ENCODE results near the gene RAP1GAP2.

- no peak for TF ChIP-seq NR3C1 (CRISPR knock-in tag; conservative IDR thresholded peaks at IDR 0.05; ENCODE audit: low read depth)
- 0 out of 2 replicates have a peak, but pooled peaks have one; percentile 6 for TF ChIP-seq USF2 (CRISPR knock-in tag; IDR thresholded peaks at IDR 0.05)
- no peak for TF ChIP-seq OVOL2 (CRISPR knock-in tag; IDR thresholded peaks at IDR 0.05; ENCODE audit: borderline replicate concordance)
- no peak for TF ChIP-seq GTF2I (CRISPR knock-in tag; conservative IDR thresholded peaks at IDR 0.05)
- peak; percentile 81 for TF ChIP-seq CTCF (IDR thresholded peaks at IDR 0.05)
- TF ChIP-seq E2F4 (CRISPR knock-in tag; IDR thresholded peaks at IDR 0.05; ENCODE audit: borderline replicate concordance, low read depth), result no peak
- TF ChIP-seq PRRX2 (CRISPR knock-in tag; IDR thresholded peaks at IDR 0.05), result no peak
- no peak for TF ChIP-seq SMAD4 (CRISPR knock-in tag; IDR thresholded peaks at IDR 0.05)
- TF ChIP-seq ZNF416 (CRISPR knock-in tag; IDR thresholded peaks at IDR 0.05), result no peak
Measured at GRCh38 chr17:2786176-2786881, 9.9 kb upstream of the RAP1GAP2 start.
